GM20000 (cell line): ENCODE data around the gene ANKRD34A.
A peak's percentile ranks its signal among the peaks of the same experiment; 100 is the strongest.

Experiments used
- DNase-seq: peaks from one replicate; pipeline ENCODE4 v3.0.0; 2012; ENCODE audit warnings: low spot score
- TF ChIP-seq, protein P1 (sequence below): IDR thresholded peaks from 2 replicates; pipeline ENCODE4 v1.5.1; 2012; ENCODE audit warnings: mild to moderate bottlenecking, control low read depth; ENCODE audit errors: extremely low read depth, missing control alignments

Gene ANKRD34A

GRCh38 chr1:145982010-145982723 lies 17.8 kb upstream of the ANKRD34A start:
- DNase-seq = no peak
- TF ChIP-seq, protein P1, sequence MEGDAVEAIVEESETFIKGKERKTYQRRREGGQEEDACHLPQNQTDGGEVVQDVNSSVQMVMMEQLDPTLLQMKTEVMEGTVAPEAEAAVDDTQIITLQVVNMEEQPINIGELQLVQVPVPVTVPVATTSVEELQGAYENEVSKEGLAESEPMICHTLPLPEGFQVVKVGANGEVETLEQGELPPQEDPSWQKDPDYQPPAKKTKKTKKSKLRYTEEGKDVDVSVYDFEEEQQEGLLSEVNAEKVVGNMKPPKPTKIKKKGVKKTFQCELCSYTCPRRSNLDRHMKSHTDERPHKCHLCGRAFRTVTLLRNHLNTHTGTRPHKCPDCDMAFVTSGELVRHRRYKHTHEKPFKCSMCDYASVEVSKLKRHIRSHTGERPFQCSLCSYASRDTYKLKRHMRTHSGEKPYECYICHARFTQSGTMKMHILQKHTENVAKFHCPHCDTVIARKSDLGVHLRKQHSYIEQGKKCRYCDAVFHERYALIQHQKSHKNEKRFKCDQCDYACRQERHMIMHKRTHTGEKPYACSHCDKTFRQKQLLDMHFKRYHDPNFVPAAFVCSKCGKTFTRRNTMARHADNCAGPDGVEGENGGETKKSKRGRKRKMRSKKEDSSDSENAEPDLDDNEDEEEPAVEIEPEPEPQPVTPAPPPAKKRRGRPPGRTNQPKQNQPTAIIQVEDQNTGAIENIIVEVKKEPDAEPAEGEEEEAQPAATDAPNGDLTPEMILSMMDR = no peak

- TF ChIP-seq, protein P1 = no peak
- DNase-seq = no peak
These were observed 16.2 kb upstream of the ANKRD34A start for GRCh38 chr1:145980457-145980994.

DNA sequence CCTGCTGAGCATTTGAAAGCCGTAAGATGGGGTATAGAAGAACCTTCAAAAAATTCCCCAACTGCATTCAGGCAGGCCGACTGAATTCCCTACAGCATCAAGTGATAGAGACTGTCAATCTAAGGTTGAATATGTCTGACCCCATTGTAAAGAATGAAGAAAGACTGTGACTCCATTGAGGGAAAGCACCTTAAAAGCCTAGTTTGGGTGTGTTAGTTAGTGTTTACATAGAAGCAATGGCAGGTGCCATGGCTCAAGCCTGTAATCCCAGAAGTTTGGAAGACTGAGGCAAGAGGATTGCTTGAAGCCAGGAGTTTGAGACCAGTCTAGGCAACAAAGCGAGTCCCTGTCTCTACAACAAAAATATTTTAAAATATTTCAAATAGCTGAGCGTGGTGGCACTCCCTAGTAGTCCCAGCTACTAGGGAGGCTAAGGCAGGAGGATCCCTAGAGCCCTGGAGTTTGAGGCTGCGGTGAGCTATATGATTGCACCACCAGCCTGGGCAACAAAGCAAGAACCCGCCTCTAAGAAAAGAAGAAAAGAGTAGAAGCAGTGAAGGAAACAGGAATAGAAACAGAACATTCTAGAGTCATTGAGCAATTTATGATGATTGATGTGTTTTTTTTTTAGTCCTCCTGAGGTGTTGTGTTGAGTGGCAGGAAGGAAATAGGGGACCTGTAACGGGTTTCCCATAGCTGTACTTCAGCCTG lies 15.5 kb upstream of the ANKRD34A start:
- DNase-seq = no peak

DNA sequence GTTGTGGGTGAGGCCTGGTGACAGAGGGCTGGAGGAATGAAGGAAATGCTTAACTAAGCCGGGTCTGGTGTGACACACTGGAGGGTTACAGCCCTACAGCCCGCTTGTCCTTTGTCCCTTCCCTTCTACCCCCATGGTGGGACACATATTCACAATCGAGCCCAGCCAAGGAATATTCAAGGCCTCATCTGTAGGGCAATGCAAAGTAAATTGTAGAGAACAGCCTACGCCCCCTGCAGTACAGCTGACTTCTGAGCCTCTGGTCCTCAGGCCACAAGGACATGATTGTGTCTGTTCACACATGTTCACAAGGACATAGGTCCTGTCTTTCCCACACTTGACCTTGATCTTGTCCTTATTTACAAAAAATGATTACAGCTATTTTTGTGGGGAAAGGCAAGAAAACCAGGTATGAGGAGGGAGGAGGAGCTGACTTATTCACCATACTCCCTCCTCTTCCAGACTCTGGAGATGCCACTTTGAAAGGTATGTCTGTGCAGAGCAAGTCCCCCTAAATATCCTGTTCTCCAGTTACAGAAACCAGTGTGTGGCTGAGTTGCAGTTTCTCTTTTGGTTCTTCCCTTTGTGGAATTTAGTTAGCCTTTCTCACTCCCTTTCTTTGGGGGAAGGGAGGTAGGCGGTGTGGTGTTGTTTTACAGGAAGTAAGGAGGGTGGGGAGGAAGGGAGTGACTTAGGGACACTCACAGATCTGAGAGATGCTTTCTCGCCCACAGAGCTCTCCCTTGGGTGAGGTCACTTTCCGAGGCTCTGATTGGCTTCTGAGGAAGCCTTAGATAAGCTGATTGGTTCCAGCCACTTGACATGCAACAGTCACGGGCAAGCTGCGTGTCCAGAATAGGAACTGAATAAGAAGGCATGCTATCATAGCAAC lies 14.7 kb upstream of the ANKRD34A start:
- TF ChIP-seq, protein P1 = peak; percentile 10
- DNase-seq = peak; percentile 89

More for the DNA sequence above, 15.5 kb upstream of the ANKRD34A start:
- TF ChIP-seq, protein P1 = no peak

DNA sequence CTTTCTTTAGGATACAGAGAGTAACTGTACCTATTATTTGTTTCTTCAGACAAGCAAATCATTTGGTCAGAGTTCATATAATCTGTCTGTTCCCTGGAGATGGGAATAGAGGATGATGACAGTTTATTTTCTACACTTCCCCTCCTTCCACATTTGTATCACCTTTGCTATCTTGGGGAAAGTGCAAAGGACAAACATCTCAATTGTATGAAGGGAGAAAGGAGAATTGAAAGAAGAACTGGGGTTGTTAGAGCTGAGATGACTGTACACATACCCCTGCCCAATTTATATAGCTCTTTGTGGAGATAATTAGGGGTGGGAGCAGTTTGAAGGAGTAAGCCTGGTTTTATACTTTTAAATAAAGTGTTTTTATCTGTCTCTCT lies 14.1 kb upstream of the ANKRD34A start:
- TF ChIP-seq, protein P1 = no peak
- no peak for DNase-seq

GRCh38 chr1:145977486-145978470 lies 13.4 kb upstream of the ANKRD34A start:
- peak; percentile 84 for DNase-seq
- TF ChIP-seq, protein P1 = peak; percentile 37
